ENCODE measurements around the gene CFAP53. TPM values are rescaled to one million over a fixed set of nuclear protein-coding genes. Genes with fewer than 3 reads are reported as not detected.
"Not testable (repeated sequence)": the region's sequence is repeated elsewhere in the genome, so short reads cannot be mapped to it uniquely, and the experiment has no call there.

CFAP53 gene
- total RNA-seq, 1 donor from 2014 or later: 0.17 TPM

DNA sequence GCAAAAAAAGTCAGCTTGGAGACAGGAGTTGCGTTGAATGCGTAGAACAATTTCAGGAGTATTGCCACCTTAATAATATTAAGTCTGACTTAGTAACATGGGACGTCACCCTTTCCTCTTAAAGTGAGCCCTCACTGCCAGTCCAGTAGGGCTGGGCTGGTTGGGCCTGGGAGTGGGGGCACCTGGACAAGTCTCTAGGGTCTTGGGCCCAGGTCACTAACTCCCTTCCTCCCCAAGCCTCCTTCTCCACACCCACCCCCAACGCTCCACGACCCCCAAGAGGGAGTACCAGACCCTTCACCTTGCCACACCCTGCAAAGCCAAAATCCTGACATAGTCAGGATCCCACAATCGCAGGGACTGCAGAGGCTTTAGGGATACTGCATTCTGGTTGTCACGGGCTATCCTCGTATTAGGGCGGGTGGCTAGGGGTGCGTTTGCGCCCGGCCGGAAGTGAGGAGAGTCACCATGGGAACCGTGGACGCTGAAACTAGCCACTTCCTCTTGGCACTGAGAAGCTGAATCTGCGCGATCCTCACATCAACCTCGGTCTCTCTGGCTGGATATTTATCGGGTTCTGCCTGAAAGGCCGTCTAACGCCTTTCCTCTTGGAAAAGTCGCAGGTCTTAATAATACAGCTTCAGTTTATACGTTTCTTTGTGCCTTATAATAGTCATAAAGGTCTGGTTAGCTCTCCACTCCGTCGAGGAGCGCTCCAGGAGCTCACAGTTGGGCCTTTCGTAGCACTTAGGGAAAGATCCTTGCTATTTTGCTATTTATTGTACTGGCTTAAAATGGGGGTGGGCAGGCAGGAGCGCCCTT lies 31.5 kb upstream of the CFAP53 start:
- no peak overlapping the region for H3K27ac Mint-ChIP-seq (ENCODE audit: unreplicated experiment)
- H3K4me3 Mint-ChIP-seq (ENCODE audit: unreplicated experiment): peak overlapping the region; percentile 74
- no peaks in the 10 kb centered on the region for H3K36me3 Mint-ChIP-seq (ENCODE audit: low read depth)
- TF ChIP-seq, protein P1, sequence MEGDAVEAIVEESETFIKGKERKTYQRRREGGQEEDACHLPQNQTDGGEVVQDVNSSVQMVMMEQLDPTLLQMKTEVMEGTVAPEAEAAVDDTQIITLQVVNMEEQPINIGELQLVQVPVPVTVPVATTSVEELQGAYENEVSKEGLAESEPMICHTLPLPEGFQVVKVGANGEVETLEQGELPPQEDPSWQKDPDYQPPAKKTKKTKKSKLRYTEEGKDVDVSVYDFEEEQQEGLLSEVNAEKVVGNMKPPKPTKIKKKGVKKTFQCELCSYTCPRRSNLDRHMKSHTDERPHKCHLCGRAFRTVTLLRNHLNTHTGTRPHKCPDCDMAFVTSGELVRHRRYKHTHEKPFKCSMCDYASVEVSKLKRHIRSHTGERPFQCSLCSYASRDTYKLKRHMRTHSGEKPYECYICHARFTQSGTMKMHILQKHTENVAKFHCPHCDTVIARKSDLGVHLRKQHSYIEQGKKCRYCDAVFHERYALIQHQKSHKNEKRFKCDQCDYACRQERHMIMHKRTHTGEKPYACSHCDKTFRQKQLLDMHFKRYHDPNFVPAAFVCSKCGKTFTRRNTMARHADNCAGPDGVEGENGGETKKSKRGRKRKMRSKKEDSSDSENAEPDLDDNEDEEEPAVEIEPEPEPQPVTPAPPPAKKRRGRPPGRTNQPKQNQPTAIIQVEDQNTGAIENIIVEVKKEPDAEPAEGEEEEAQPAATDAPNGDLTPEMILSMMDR (IDR thresholded peaks at IDR 0.05): no peak
- peaks cover 5% of the 10 kb centered on the region for H3K4me1 Mint-ChIP-seq (ENCODE audit: low read depth)
- no peaks in the 10 kb centered on the region for H3K9me3 Mint-ChIP-seq (ENCODE audit: low read depth)
- DNase-seq (ENCODE audit: low spot score): no peak
- H3K27me3 Mint-ChIP-seq (ENCODE audit: low read depth): peaks cover 41% of the 10 kb centered on the region

DNA sequence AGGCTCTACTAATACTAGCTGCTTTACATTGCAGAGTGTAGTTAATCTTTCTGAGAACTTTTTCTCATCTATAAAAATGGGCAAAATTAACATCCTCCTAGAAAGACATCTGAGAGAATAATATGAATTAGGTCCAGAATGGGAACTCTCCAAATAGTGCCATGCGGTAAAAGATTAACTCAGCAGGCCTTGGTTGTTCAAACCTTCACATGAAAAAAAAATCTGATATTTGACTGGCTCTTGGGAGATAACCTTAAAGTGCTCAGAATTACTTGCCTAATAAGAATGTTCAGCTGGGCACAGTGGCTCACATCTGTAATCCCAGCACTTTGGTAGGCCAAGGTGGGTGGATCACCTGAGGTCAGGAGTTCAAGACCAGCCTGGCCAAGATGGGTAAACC lies 26.7 kb upstream of the CFAP53 start:
- Mint-ChIP-seq H3K36me3 (ENCODE audit: low read depth) (no peaks in the 10 kb centered on the region), H3K9me3 (ENCODE audit: low read depth) (no peaks in the 10 kb centered on the region), H3K4me1 (ENCODE audit: low read depth) (peaks cover 3% of the 10 kb centered on the region), H3K27me3 (ENCODE audit: low read depth) (peaks cover 31% of the 10 kb centered on the region), H3K27ac (ENCODE audit: unreplicated experiment) (no peak overlapping the region), H3K4me3 (ENCODE audit: unreplicated experiment) (no peak overlapping the region)
- DNase-seq (ENCODE audit: low spot score): no peak
- TF ChIP-seq, protein P1 (IDR thresholded peaks at IDR 0.05): no peak

DNA sequence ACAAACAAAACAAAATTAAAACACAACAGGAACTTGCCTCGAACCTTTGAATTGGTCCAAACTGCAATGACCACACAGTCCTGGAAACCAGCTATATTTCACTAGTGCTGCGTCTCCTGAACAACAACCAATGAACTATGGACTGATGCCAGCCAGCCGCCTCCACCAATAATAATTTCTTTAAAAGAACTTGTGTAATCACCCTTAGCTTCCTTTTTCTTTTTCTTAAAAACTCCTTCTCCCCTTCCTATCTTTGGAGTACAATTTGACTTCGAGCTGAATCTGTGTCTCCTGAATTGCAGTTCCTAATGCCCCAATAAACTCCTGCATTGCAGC lies 22.8 kb upstream of the CFAP53 start:
- no peak overlapping the region for H3K27ac Mint-ChIP-seq (ENCODE audit: unreplicated experiment)
- TF ChIP-seq, protein P1 (IDR thresholded peaks at IDR 0.05): no peak
- no peaks in the 10 kb centered on the region for H3K9me3 Mint-ChIP-seq (ENCODE audit: low read depth)
- no peak for DNase-seq (ENCODE audit: low spot score)
- H3K27me3 Mint-ChIP-seq (ENCODE audit: low read depth): peaks cover 14% of the 10 kb centered on the region
- peak overlapping the region; percentile 48 for H3K4me3 Mint-ChIP-seq (ENCODE audit: unreplicated experiment)
- H3K4me1 Mint-ChIP-seq (ENCODE audit: low read depth): peaks cover 13% of the 10 kb centered on the region
- peaks cover 3% of the 10 kb centered on the region for H3K36me3 Mint-ChIP-seq (ENCODE audit: low read depth)

DNA sequence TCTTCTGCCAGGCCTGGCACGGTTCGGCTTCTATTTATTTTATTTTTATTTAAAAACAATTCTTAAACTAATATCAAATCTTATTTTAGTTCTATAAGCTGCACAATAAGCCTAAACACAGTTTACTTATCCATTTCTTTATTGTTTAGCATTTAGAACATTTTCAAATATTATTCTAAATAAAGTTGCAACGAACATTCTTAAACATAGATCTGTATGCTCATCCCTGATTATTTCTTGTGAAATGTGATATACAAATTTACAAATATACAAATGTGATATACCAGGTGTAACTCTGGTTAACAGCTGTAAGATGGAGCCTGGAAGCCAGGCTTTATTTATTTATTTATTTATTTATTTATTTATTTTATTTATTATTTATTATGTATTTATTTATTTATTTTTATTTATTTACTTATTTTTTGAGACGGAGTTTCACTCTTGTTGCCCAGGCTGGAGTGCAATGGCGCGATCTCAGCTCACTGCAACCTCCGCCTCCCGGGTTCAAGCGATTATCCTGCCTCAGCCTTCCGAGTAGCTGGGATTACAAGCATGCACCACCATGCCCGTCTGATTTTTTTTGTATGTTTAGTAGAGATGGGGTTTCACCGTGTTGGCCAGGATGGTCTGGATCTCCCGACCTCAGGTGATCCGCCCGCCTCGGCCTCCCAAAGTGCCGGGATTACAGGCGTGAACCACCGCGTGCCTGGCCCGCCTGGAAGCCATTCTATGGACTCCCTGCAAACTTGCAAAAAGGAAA lies 22.2 kb upstream of the CFAP53 start:
- Mint-ChIP-seq H3K4me1 (ENCODE audit: low read depth) (peaks cover 16% of the 10 kb centered on the region), H3K27ac (ENCODE audit: unreplicated experiment) (peak overlapping the region; percentile 91), H3K4me3 (ENCODE audit: unreplicated experiment) (peak overlapping the region; percentile 94), H3K27me3 (ENCODE audit: low read depth) (peaks cover 14% of the 10 kb centered on the region)
- not testable (repeated sequence) for H3K36me3 Mint-ChIP-seq (ENCODE audit: low read depth); DNase-seq (ENCODE audit: low spot score); H3K9me3 Mint-ChIP-seq (ENCODE audit: low read depth)

DNA sequence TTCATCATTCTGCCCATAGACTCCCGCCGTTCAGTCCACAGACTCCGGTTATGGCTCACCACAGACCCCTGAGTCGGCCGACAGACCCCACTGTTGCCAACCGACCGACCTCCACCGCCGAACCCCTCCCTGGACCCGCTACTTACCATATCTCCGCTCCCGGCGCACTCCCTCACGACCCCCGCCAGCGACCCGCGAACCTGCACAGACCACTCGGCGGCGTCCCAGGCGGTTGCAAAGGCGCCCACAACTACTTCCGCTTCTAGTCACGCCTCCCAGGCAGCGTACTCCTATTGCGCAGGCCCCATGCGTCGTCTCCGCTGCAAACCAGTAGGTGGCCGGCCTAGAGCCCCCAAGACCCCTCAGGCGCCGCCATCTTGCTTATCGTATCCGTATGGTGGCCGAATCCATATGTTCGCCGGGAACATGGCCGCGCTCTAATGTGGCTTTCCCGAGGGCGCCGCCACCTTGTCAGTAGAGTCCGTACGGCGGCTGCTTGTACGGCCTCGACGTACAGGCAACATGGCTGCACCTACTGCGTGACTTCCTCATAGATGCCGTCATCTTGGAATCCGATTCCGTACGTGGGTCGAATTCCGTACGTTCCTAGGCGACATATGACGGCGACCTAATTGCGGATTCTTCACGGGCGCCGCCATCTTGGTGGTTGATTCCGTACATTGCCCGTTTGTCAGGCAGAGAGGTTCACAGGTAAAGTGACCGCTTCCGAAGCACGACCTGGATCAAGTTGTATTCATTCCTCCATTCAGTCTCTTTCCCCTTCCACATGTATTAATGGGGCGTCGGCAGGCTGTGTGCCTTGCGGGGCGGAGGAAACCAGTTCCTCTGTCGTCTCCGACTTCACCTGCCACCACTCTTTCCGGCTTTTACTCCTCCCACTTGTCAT lies 21.4 kb upstream of the CFAP53 start, which contains the start of gene CXXC1:
CXXC1 (minus strand) TSS at position 252 of the 907 bp plus-strand sequence; CDS start at position 149, 103 bp downstream.
- peak within 1 kb of the TSS; percentile 91 for H3K27ac Mint-ChIP-seq (ENCODE audit: unreplicated experiment)
- H3K4me1 Mint-ChIP-seq (ENCODE audit: low read depth): peaks cover 19% of the 10 kb centered on the region
- H3K4me3 Mint-ChIP-seq (ENCODE audit: unreplicated experiment): peak within 1 kb of the TSS; percentile 94
- peak; percentile 99 for DNase-seq (ENCODE audit: low spot score)
- peaks cover 14% of the 10 kb centered on the region for H3K27me3 Mint-ChIP-seq (ENCODE audit: low read depth)
- TF ChIP-seq, protein P1 (IDR thresholded peaks at IDR 0.05): peak; percentile 70
- no peaks in the 10 kb centered on the region for H3K9me3 Mint-ChIP-seq (ENCODE audit: low read depth)
- H3K36me3 Mint-ChIP-seq (ENCODE audit: low read depth): peaks cover 9% of the 10 kb centered on the region
